KMS-11 (cell line): ENCODE data around the gene CENPS.

ENCODE experiments used
- H2AFZ ChIP-seq: fragments of 200-600 bp; sonication (generic); 2 replicates; pipeline ENCODE4 v1.6.1; 2016; ENCODE audit warnings: antibody characterized with exemption, mixed run types, low read depth
- H3K27ac ChIP-seq: fragments of 200-600 bp; sonication (generic); 2 replicates; pipeline ENCODE4 v1.6.1; 2016; ENCODE audit warnings: mild to moderate bottlenecking, mixed run types
- H3K27me3 ChIP-seq: fragments of 200-600 bp; sonication (generic); 2 replicates; pipeline ENCODE4 v1.6.1; 2017; ENCODE audit warnings: mild to moderate bottlenecking, low read depth, mixed run types, moderate library complexity; ENCODE audit not compliant: insufficient read depth
- H3K36me3 ChIP-seq: fragments of 200-600 bp; sonication (generic); 2 replicates; pipeline ENCODE4 v1.6.1; 2017; ENCODE audit warnings: mild to moderate bottlenecking, mixed run types; ENCODE audit not compliant: insufficient read depth
- H3K4me1 ChIP-seq: fragments of 200-600 bp; sonication (generic); 2 replicates; pipeline ENCODE4 v1.6.1; 2016; ENCODE audit warnings: mild to moderate bottlenecking, low read depth, mixed run types; ENCODE audit not compliant: poor library complexity, severe bottlenecking
- H3K4me2 ChIP-seq: fragments of 200-600 bp; sonication (generic); 2 replicates; pipeline ENCODE4 v1.7.0; 2016; ENCODE audit warnings: mild to moderate bottlenecking, mixed run types
- H3K4me3 ChIP-seq: fragments of 200-600 bp; sonication (generic); IDR thresholded peaks from 2 replicates; pipeline ENCODE4 v1.6.1; 2017; ENCODE audit warnings: low read depth, low read length, mixed read lengths; ENCODE audit not compliant: insufficient read depth
- H3K79me2 ChIP-seq: fragments of 200-600 bp; sonication (generic); 2 replicates; pipeline ENCODE4 v1.6.1; 2016; ENCODE audit warnings: low read depth, mixed run types; ENCODE audit not compliant: insufficient read depth
- H3K9ac ChIP-seq: fragments of 200-600 bp; sonication (generic); 2 replicates; pipeline ENCODE4 v1.6.1; 2016; ENCODE audit warnings: mild to moderate bottlenecking, mixed run types
- H4K20me1 ChIP-seq: fragments of 200-600 bp; sonication (generic); 2 replicates; pipeline ENCODE4 v1.6.1; 2016; ENCODE audit warnings: mild to moderate bottlenecking, mixed run types; ENCODE audit not compliant: insufficient read depth
- TF ChIP-seq, protein P1 (sequence below): fragments of 200-600 bp; sonication (generic); conservative IDR thresholded peaks from 2 replicates; pipeline ENCODE4 v1.6.1; 2017; ENCODE audit warnings: low read depth, mild to moderate bottlenecking, antibody characterized with exemption, low read length, moderate library complexity, mixed read lengths

CENPS gene

GRCh38 chr1:10449751-10450150 lies 19.5 kb downstream of the CENPS start, which contains the start of gene CORT:
Gene CORT, plus strand, starts transcription at chr1:10450031. Its CDS starts 193 bp downstream, at chr1:10450224.
- H2AFZ ChIP-seq = no peak within 1 kb of the TSS
- H3K4me3 ChIP-seq = no peak within 1 kb of the TSS
- H3K27ac ChIP-seq = no peak within 1 kb of the TSS
- H3K79me2 ChIP-seq = no peaks in the 10 kb centered on the region
- TF ChIP-seq, protein P1, sequence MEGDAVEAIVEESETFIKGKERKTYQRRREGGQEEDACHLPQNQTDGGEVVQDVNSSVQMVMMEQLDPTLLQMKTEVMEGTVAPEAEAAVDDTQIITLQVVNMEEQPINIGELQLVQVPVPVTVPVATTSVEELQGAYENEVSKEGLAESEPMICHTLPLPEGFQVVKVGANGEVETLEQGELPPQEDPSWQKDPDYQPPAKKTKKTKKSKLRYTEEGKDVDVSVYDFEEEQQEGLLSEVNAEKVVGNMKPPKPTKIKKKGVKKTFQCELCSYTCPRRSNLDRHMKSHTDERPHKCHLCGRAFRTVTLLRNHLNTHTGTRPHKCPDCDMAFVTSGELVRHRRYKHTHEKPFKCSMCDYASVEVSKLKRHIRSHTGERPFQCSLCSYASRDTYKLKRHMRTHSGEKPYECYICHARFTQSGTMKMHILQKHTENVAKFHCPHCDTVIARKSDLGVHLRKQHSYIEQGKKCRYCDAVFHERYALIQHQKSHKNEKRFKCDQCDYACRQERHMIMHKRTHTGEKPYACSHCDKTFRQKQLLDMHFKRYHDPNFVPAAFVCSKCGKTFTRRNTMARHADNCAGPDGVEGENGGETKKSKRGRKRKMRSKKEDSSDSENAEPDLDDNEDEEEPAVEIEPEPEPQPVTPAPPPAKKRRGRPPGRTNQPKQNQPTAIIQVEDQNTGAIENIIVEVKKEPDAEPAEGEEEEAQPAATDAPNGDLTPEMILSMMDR = no peak
- no peak within 1 kb of the TSS for H3K4me2 ChIP-seq
- H3K27me3 ChIP-seq = no peaks in the 10 kb centered on the region
- no peaks in the 10 kb centered on the region for H3K4me1 ChIP-seq
- no peaks in the 10 kb centered on the region for H3K36me3 ChIP-seq
- no peaks in the 10 kb centered on the region for H4K20me1 ChIP-seq
- no peak within 1 kb of the TSS for H3K9ac ChIP-seq

DNA sequence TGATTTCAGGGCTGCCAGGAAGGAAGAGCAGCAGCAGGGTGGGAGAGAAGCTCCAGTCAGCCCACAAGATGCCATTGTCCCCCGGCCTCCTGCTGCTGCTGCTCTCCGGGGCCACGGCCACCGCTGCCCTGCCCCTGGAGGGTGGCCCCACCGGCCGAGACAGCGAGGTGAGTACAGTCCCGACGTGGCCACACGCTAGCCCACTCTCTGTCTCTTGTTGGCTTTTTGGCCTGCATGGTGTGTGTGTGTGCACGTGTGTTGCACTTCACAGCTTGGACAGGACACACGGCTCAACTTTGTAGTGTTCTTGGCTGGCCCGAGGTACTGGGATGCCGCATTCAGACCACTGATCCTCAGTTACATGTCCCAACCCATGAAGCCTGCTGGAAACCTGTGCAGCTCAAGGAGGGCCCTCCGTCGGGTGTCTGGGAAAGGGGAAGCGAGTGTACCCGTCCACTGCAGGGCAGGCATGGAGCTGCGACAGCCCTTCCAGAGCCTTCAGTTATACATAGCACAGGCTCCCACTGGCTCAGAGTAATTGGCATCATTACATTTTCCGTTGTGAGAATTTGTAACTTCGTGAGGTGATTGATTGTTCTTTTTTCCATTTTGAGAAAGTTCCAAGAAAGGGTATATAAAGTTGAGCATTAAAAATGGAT lies 20.1 kb downstream of the CENPS start:
- TF ChIP-seq, protein P1 = no peak
- H3K27ac ChIP-seq = no peak overlapping the region
- H2AFZ ChIP-seq = no peak overlapping the region
- H3K4me3 ChIP-seq = no peak overlapping the region
- H3K36me3 ChIP-seq = no peaks in the 10 kb centered on the region
- H3K9ac ChIP-seq = no peak overlapping the region
- no peaks in the 10 kb centered on the region for H4K20me1 ChIP-seq
- no peaks in the 10 kb centered on the region for H3K27me3 ChIP-seq
- H3K4me2 ChIP-seq = no peak overlapping the region
- H3K79me2 ChIP-seq = no peaks in the 10 kb centered on the region
- H3K4me1 ChIP-seq = no peaks in the 10 kb centered on the region

- Histone ChIP-seq H3K4me2 (no peak overlapping the region), H3K9ac (no peak overlapping the region), H3K27ac (no peak overlapping the region), H4K20me1 (no peaks in the 10 kb centered on the region), H3K4me3 (no peak overlapping the region), H3K4me1 (no peaks in the 10 kb centered on the region), H3K79me2 (no peaks in the 10 kb centered on the region), H2AFZ (no peak overlapping the region), H3K27me3 (no peaks in the 10 kb centered on the region), H3K36me3 (no peaks in the 10 kb centered on the region)
- TF ChIP-seq, protein P1 = no peak
These were observed 20.6 kb downstream of the CENPS start for GRCh38 chr1:10450836-10451235.

GRCh38 chr1:10451287-10451686 lies 21.1 kb downstream of the CENPS start:
- Histone ChIP-seq H4K20me1 (no peaks in the 10 kb centered on the region), H3K4me2 (no peak overlapping the region), H3K4me3 (no peak overlapping the region), H3K79me2 (no peaks in the 10 kb centered on the region), H3K27me3 (no peaks in the 10 kb centered on the region), H2AFZ (no peak overlapping the region), H3K27ac (no peak overlapping the region), H3K9ac (no peak overlapping the region), H3K36me3 (no peaks in the 10 kb centered on the region), H3K4me1 (no peaks in the 10 kb centered on the region)
- TF ChIP-seq, protein P1 = no peak
